ENCODE results near the gene FARP1.

Gene FARP1

DNA sequence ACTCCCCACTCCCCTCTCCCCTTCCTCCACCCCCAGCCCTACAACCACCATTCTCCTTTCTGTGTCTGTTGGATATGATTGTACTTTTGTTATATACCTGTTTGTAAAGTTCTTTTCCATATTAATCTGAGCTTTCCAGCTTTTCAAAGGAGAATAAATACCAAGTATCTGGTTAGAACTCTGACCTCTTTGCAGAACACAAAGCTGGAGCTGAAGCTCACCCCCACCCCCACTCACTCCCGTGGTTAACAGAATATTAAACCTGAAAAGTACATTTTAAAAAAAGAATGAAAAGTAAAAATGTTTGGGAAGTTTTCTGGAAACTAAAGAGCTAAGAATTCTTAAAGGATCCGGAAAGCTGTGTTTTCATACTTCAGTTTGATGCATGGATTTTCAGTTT, 189.3 kb downstream of the FARP1 start:
- no peak for DNase-seq (ENCODE audit: low spot score)

DNA sequence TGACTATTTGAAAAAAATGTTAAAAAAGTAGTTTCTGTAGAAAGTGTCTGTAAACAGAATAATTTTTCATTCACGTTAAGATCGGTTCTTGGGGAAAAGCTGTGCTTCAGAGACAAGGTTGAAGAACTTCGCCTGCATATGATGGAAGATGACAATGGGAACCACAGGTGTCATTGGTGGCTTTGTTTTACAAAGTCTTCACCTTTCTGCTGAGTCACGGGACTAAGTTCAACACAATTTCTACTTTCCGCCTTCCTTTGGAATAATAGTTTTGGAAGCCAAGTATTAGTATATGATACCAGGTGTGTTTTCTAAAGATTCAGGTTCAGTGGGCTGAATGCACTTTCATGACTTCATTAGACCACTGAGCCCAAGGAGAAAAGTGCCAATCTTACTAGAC, 189.8 kb downstream of the FARP1 start:
- no peak for DNase-seq (ENCODE audit: low spot score)

DNA sequence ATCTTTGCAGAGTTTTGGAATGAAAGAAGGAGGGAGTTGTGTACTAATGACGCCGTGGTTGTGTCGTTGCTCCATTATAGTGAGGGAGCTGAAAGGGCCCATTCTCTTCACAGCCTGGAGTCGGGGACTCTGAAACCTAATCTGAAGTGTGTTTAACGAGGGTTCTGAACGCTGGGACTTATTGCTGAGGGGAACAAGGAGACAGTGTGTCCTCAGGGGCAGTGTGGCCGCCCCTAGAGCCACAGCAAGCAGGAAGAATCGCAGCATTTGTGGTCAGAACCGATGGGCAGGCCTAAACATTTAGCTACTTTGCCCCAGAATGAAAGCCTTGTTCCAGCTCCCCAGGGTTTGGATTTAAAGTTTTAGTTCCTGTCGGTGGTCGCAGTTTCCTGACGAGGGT, 190.6 kb downstream of the FARP1 start:
- no peak for DNase-seq (ENCODE audit: low spot score)

DNA sequence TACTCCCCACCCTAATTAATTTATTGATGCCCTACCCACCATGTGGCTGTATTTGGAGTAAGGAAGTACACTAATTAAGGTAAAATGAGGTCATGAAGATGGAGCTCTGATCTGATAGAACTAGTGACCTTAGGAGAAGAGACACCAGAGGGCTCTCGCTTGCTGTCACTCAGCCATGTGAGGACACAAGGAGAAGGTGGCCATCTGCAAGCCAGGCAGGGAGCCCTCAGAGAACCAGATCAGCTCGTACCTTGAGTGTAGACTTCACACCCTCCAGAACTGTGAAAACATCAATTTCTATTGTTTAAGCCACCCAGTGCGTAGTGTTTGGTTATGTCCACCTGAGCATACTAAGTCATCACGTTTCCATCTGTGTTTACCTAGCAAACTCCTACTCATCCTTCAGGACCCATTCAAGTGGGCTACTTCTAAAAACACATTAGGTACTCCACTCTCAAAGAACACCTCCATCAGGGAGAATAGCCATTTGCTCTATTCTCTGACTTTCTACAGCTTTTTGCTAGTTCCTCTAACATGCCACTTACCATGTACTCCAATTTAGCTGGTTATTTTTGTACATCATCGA, 191.8 kb downstream of the FARP1 start:
- DNase-seq (ENCODE audit: low spot score) = no peak

DNA sequence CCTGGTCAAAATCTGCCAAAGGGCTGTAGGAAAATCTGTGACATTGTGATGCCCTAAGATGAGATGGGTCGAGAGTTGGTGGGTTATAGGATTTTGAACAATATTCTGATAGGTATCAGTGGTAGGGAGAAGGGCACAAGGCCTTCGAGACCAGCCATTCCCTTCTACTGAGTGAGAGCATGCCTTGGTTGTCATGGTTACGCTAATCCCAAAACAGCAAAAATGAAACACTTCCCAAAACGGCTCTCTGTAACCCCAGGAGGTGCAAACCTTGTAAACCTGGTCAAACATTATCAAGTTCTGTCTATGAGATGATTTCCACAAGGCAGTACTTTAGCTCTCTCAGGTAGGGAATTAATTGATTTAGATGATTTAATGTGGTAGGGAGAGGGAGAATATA, 192.8 kb downstream of the FARP1 start:
- DNase-seq (ENCODE audit: low spot score) = no peak

DNA sequence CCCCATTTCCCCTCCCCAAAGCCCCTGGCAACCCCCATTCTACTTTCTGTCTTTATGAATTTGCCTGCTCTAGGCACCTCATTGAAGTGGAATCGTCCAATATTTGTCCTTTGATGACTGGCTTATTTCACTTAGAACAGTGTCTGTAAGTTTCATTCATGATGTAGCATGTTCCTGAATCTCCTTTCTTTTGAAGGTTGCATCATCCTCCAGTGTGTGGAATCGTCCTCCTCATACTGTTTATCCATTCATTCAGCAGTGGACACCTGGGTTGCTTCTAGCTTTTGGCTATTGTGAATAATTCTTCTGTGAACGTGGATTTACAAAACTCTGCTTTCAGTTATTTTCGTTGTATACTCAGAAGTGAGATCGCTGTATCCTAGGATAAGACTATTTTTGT, 195.4 kb downstream of the FARP1 start:
- DNase-seq (ENCODE audit: low spot score) = no peak

DNA sequence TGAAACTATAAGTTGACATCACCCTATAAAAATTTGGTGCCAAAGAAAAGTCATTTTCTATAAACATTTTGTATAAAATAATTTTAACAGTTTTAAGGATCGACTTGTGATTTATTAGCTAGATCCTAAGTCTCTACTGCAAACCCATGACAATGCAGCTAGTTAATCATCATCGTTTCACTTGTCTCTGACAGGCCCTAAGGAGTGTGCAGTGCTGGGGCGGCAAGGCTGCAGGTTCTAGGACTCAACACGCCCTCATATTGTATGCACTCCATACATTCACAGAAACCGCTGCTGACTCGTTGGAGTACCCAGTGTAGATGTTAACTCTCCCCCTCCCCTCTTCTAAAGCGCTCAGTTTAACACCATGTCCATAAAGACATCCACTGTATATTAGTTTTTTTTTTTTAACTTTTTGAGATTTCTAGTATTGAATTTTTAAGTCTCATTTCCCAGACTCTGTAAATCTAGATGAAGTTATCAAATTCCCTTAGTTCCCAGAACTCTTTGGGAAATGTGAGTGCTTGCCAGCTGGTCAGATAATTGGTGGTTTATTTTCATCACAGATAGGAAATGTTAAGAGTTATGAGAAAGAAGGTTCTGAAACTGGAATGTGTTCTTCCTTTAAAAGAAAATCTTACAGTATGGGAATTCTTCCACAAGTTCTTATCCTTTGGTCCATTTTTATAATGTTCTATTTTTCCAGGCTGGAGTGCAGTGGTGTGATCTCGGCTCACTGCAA, 197.0 kb downstream of the FARP1 start:
- no peak for DNase-seq (ENCODE audit: low spot score)

DNA sequence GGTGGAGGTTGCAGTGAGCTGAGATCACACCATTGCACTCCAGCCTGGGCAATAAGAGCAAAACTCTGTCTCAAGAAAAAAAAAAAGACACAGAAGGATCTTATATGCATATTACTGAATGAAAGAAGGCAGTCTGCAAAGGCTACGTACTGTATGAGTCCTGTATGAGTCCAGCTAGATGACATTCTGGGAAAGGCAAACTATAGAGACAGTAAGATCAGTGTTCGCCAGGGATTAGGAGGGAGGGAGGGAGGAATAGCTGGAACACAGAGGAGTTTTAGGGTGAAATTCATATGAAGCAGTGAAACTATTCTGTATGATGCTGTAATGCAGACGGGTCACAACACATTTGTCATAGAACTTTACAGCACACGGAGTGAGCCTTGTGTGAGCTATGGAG, 200.1 kb downstream of the FARP1 start:
- no peak for DNase-seq (ENCODE audit: low spot score)

DNA sequence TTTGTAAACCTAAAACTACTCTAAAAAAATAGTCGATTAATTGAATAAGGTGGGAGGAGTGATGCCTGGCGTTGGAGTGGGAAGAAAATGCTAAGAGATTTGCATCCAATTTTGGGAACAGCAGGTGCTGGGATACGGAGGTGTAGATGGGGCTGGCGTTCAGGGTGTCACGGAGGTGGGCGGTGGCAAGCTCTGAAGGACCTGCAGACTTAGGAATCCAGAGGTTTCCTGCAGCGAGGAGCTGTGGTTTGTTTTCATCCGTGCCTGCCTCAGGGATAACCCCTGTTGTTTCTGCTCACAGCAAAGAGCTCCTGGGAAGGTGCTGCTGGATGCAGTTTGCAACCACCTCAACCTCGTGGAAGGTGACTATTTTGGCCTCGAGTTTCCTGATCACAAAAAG, 200.6 kb downstream of the FARP1 start:
- DNase-seq (ENCODE audit: low spot score) = no peak

DNA sequence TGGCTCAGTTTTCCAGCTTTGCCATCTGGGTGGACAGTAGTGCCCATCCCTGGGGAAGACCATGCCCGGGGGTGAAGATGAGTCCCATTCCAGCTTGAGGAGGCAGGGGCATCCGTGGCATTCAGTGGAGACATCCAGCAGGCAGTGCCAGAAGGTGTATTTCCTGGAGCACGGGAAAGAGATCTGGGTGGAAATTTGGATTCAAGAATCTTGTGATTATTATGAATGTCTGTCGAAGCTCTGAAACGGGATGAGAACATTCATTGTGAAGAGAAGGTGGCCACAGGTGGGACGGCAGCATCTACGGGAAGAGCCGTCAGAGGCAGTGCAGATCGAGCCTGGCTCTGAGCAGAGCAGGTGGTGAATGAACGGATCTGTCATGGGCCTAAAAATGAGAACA, 201.5 kb downstream of the FARP1 start:
- no peak for DNase-seq (ENCODE audit: low spot score)

DNA sequence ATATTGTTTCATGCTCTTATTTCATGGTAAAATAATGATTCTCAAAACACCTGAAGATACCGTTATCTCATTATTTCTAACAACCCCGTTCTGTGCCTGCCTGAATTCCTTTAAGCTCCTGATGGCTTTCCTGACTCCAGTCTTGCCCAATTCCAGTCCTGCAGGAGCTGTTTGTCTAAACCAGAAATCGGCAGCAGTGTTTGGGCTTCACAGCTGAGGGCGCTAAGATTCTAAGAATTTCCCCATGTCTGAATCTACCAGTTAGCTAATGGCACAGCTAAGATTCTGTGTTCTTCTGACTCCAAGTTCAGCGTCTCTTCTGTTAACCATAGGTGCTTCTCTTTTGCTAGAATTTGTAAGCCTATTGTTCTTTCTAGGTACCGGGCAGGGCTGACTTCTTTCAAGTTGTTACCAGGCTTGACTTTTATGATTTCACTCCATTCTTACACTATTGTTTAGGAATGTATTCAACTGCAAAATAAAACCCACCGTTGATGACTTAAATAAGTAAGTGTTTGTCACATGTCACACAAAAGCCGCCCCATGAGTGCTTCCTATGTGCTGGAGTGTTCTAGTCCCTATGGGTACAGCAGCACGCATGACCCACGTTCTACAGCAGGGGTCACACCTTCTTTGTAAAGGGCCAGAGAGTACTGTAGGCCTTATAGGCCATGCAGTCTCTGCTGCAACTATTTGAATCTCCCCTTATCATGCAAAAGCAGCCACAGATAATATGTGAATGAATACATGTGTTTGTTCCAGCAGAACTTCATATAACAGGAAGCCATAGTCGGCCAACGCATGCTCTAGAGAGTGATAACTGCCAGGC, 202.4 kb downstream of the FARP1 start:
- DNase-seq (ENCODE audit: low spot score) = no peak

DNA sequence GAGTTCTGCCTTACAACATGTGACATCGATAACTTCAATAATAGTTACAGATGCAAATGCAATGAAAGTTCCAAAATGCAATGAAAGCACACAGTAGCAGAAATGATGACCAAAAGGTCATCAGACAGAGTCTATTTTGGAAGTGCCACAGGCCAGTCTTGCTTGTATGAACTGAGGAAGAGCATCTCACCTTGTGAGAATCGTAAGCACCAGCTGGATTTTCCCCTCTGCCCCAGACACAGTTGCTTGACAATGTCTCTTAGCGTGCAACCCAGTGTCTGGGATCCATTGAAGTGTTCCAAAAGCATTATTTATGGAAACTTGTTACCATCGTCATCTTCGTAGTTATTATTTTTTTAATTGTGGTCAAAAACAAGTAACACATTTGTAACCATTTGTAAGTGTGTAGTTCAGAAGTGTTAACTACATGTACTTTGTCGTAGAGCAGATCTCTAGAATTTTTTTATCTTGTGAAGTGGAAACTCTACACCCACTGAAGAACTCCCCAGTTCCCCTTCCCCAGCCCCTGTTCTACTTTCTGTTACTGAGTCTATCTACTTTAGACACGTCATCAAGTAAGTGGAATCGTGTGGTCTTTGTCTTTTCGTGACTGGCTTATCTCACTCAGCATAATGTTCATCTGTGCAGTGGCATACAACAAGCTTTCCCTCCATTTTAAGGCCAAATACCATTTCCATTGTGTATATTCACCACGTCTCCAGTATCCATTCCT, 204.2 kb downstream of the FARP1 start:
- DNase-seq (ENCODE audit: low spot score) = no peak

DNA sequence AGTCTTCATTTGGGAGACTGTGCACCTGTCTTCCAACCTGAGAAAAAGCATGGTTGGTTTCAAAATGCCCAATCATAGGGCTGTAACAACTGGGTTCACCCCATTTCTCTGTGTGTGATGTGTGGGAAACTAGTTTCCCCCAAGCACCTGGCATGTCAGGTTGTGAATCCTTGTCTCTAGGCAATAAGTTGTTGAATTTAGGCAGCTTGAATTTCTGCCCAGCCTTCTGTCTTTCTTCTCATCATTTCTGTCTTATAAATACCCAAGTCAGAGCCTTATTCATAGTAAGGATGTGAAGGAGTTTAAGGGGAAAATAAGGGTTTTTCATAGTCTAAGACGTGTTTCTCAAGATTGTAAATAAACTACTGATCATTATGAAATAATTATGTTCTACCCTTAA, 204.9 kb downstream of the FARP1 start:
- DNase-seq (ENCODE audit: low spot score) = no peak

DNA sequence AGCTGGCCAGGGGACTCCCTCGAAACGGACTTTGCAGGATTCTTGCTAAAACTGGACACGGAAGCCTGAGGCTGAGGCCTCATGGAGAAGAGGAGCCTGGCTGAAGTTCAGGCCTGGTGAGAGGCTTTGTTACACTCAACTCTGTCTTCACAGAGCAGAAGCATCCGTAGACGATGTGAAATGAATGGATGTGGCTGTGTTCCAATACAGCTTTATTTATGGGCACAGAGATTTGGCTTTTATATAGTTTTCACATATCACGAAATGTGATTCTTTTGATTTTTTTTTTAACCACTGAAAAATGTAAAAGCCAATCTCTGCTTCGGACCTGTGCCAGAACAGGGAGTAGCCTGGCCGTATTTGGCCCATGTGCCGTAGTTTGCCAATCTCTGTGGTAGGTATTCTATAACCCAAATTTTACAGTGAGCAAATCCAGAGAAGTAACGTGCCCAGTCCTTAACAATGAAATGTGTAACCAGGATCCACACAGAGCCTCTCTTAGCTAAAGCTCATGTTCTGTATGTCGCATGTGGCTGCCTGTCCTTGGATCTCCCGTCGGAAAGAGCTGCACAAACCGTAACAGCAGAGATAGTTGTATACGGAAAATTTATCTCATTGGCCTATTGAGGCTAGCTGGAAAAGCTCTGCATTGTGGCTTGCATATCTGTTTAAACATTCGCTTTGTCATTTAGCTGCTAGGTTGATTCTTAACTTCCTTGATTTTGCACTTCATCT, 205.7 kb downstream of the FARP1 start:
- DNase-seq (ENCODE audit: low spot score) = no peak

DNA sequence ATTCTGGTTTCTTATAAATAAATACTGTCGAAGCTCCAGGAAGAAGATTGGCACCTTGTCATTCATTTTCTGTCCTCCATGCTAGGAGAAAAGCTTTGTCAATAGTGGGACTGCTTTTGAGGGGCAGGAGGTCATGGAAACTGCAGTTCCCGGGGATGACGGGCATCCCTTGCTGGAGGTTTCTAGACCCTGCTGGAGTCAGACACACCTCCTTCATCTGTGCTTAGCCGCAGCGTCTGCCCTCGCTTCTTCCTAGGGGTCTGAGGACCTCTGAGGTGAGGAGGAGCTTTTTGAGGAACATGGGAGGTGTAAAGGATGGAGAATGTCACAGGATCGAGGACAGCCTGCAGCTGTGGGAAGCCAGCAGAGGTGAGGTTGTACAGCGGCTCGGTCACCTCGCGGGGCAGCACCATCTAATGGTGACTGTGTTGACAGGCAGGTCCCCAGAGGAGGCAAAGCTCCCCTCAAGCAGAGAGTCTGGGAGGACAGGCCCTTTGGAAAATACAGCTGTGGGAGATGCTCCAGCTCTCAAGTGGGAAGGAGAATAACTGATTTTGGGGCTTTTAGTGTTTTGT, 206.9 kb downstream of the FARP1 start:
- DNase-seq (ENCODE audit: low spot score) = no peak

DNA sequence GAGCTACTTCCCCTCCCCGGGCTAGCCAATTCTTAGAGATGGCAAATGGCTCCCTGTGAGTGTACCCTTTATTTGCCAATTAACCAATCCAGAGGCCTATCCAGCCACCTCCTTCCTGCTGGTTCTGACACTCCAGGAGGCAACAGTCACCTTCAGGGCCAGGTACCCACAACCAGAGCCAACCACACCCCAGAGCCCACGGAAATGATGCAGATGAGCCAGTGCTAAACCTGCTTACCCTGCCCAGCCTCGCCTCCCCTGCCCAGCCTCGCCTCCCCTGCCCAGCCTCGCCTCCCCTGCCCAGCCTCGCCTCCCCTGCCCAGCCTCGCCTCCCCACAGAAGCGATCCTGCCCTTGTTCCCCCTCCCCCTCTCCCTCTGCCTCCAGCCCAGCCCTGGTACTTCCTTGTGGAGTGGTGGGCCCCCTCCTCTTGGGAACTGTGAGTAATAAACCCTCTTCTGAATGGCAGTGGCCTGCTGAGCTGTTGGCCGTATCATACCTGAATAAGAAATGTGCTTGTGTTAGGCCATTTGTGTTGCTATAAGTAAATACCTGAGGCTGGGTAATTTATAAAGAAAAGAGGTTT, 207.9 kb downstream of the FARP1 start:
- DNase-seq (ENCODE audit: low spot score) = no peak

DNA sequence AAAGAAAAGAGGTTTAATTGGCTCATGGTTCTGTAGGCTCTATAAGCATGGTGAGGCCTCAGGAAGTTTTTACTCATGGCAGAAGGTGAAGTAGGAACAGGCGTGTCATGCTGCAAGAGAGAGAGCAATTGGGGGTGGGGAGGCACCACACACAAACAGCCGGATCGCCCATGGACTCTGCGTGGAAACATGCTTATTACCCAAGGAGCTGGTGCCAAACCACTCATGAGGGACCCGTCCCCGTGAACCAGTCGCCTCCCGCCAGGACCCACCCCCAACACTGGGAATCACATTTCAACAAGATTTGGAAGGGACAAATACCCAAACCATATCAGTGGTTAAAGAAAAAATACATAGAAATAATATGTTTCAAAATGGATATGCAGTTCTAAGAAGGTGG, 208.7 kb downstream of the FARP1 start:
- no peak for DNase-seq (ENCODE audit: low spot score)

DNA sequence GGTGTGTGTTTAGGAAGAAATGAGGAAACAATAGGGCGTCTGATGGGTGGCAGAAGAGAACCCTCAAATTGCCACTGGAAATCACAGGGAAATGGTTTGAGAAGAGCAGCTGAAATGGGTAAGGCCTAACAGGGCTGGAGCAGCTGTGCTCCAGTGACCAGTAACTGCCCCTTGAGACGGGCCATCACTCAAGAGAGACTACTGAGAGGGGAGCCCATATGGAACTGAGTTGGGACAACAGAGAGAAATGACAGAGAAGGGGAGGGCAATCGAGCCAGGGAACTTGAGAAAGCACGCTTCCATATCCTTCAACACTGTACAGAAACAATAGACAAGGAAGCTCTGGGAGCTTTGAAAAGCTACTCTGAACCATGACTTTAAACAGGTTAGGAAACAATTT, 209.3 kb downstream of the FARP1 start:
- DNase-seq (ENCODE audit: low spot score) = no peak

DNA sequence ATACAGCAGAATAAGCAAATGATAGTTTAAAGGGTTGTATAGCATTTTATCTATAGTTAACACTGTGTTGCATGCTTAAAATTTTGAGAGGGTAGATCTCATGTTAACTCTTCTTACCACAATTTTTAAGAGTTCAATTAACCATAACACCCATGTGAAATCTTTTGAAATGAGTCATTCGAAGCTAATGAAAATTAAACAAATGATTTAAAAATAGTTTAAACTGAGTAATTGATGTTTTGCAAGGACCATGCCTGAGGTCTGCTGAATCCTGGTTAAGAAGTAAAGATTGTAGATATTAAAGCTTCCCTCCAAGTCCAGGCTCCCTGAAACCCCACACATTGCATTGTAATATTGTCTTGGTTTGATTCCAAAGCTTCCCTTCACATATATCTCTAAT, 210.9 kb downstream of the FARP1 start:
- DNase-seq (ENCODE audit: low spot score) = no peak

DNA sequence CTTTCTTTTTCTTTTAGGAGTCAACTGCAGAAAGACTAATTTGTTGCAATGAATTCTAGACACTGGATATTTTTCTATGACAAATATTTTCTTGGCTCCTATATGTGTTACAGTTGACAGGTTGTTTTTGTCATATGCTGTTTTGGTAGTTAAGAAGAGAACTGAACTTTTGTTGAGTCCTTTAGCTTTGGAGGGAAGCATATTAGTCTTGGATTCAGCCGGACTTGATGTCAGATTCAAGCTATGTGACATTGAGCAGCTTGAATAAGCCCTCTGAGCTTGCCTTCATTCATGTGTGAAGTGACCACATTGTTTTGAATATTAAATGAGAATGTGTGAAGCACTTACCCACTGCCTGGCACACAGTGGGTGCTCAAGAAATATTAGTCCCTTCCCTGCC, 216.0 kb downstream of the FARP1 start:
- no peak for DNase-seq (ENCODE audit: low spot score)

DNA sequence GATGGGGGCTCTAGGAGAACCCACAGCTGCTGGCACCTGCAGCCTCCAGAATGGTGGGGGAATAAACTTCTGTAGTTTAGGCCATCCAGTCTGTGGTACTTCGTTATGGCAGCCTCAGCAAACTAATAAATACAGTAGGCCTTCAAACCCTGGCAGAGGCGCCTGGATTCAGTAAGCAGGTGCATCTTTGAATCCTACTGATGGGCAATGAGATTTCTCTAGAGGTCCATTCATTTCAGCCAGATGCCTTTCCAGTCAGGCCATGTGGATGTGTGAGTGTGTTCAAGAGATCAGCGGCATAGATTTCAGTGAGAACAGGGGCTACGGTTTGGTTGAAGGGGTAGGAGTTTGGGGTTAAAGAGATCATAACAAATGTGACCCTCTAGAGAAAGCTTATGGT, 217.7 kb downstream of the FARP1 start:
- DNase-seq (ENCODE audit: low spot score) = no peak
